Measurements from ENCODE around the gene PTPN1.

Gene PTPN1

DNA sequence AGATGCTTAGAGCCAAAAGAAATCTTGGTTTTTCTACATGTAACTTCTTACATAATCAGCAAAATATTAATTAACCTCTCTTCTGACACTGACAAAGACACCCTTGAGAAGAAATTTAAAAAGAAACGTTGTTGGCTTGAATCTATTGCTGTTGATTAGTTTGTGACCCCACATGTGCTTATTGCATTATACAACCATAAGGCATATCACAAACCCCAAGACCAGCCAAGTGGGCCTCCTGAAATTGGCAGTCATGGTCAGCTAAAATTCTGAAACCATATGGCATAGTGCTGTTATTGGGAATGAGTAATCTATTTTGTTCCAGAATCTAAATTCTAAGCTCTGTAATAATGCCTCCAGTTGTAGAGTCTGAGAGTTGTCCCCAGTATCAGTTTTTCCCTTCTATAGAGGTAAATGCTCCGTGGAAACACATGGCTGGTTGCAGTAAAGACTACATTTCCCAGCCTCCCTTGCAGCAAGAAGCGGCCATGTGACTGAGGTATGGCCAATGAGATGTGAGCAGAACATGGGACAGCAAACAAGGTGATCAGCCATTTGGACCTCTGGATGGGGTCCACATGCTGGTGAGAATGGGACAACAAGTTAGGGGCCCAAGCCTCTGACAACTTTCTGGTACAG is 42.3 kb upstream of the PTPN1 start:
- H3K9me3 ChIP-seq (ENCODE audit: insufficient read depth, low read depth, low read length) = no peaks in the 10 kb centered on the region
- H2AFZ ChIP-seq (ENCODE audit: low read length) = no peak overlapping the region; the same call in 1 of the 2 replicates

GRCh38 chr20:50468378-50468798 is 41.8 kb upstream of the PTPN1 start:
- H3F3A ChIP-seq (ENCODE audit: low read depth) = no peaks in the 10 kb centered on the region
- H4K20me1 ChIP-seq (ENCODE audit: insufficient read depth, low read length, poor library complexity, severe bottlenecking) = no peaks in the 10 kb centered on the region
- H3K27me3 ChIP-seq (ENCODE audit: insufficient read depth, low read length, poor library complexity, severe bottlenecking) = no peaks in the 10 kb centered on the region
- no peak overlapping the region for H3K4me2 ChIP-seq (ENCODE audit: low read depth, low read length, poor library complexity, severe bottlenecking)
- no peaks in the 10 kb centered on the region for H3K4me1 ChIP-seq (ENCODE audit: insufficient read depth, low read length, poor library complexity, severe bottlenecking)
- no peaks in the 10 kb centered on the region for H3K36me3 ChIP-seq (ENCODE audit: insufficient read depth, low read length)
- TF ChIP-seq, protein P1, sequence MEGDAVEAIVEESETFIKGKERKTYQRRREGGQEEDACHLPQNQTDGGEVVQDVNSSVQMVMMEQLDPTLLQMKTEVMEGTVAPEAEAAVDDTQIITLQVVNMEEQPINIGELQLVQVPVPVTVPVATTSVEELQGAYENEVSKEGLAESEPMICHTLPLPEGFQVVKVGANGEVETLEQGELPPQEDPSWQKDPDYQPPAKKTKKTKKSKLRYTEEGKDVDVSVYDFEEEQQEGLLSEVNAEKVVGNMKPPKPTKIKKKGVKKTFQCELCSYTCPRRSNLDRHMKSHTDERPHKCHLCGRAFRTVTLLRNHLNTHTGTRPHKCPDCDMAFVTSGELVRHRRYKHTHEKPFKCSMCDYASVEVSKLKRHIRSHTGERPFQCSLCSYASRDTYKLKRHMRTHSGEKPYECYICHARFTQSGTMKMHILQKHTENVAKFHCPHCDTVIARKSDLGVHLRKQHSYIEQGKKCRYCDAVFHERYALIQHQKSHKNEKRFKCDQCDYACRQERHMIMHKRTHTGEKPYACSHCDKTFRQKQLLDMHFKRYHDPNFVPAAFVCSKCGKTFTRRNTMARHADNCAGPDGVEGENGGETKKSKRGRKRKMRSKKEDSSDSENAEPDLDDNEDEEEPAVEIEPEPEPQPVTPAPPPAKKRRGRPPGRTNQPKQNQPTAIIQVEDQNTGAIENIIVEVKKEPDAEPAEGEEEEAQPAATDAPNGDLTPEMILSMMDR (conservative IDR thresholded peaks at IDR 0.05; ENCODE audit: low read length) = no peak
- TF ChIP-seq EZH2phosphoT487 (IDR thresholded peaks at IDR 0.05; ENCODE audit: borderline replicate concordance) = no peak
- no peaks in the 10 kb centered on the region for H3K9me2 ChIP-seq (replicated peaks; ENCODE audit: low read depth, low read length)
- no peaks in the 10 kb centered on the region for H3K79me2 ChIP-seq (ENCODE audit: insufficient read depth, low read length)
- H3K9ac ChIP-seq (ENCODE audit: low read depth, low read length, poor library complexity, severe bottlenecking) = no peak overlapping the region
- H3K9me3 ChIP-seq (ENCODE audit: insufficient read depth, low read depth, low read length) = no peaks in the 10 kb centered on the region
- no peak overlapping the region; the same call in 1 of the 2 replicates for H2AFZ ChIP-seq (ENCODE audit: low read length)
- no peak overlapping the region for H3K4me3 ChIP-seq (ENCODE audit: low read length, poor library complexity, severe bottlenecking)

More for the DNA sequence above, 42.3 kb upstream of the PTPN1 start:
- Histone ChIP-seq H4K20me1 (ENCODE audit: insufficient read depth, low read length, poor library complexity, severe bottlenecking) (no peaks in the 10 kb centered on the region), H3K27me3 (ENCODE audit: insufficient read depth, low read length, poor library complexity, severe bottlenecking) (no peaks in the 10 kb centered on the region), H3K4me1 (ENCODE audit: insufficient read depth, low read length, poor library complexity, severe bottlenecking) (no peaks in the 10 kb centered on the region), H3K4me2 (ENCODE audit: low read depth, low read length, poor library complexity, severe bottlenecking) (no peak overlapping the region), H3K9ac (ENCODE audit: low read depth, low read length, poor library complexity, severe bottlenecking) (no peak overlapping the region), H3K36me3 (ENCODE audit: insufficient read depth, low read length) (no peaks in the 10 kb centered on the region), H3K4me3 (ENCODE audit: low read length, poor library complexity, severe bottlenecking) (no peak overlapping the region), H3F3A (ENCODE audit: low read depth) (no peaks in the 10 kb centered on the region), H3K79me2 (ENCODE audit: insufficient read depth, low read length) (no peaks in the 10 kb centered on the region), H3K9me2 (replicated peaks; ENCODE audit: low read depth, low read length) (no peaks in the 10 kb centered on the region)
- TF ChIP-seq, protein P1 (conservative IDR thresholded peaks at IDR 0.05; ENCODE audit: low read length) = no peak
- no peak for TF ChIP-seq EZH2phosphoT487 (IDR thresholded peaks at IDR 0.05; ENCODE audit: borderline replicate concordance)

- no peak overlapping the region for H2AFZ ChIP-seq (ENCODE audit: low read length)
- H3F3A ChIP-seq (ENCODE audit: low read depth) = no peaks in the 10 kb centered on the region
- H3K9me2 ChIP-seq (replicated peaks; ENCODE audit: low read depth, low read length) = no peaks in the 10 kb centered on the region
- no peak overlapping the region for H3K9ac ChIP-seq (ENCODE audit: low read depth, low read length, poor library complexity, severe bottlenecking)
- H3K4me2 ChIP-seq (ENCODE audit: low read depth, low read length, poor library complexity, severe bottlenecking) = no peak overlapping the region
- H3K27me3 ChIP-seq (ENCODE audit: insufficient read depth, low read length, poor library complexity, severe bottlenecking) = no peaks in the 10 kb centered on the region
- no peaks in the 10 kb centered on the region for H3K4me1 ChIP-seq (ENCODE audit: insufficient read depth, low read length, poor library complexity, severe bottlenecking)
- H3K79me2 ChIP-seq (ENCODE audit: insufficient read depth, low read length) = no peaks in the 10 kb centered on the region
- H3K4me3 ChIP-seq (ENCODE audit: low read length, poor library complexity, severe bottlenecking) = no peak overlapping the region
- no peaks in the 10 kb centered on the region for H3K36me3 ChIP-seq (ENCODE audit: insufficient read depth, low read length)
- no peaks in the 10 kb centered on the region for H3K9me3 ChIP-seq (ENCODE audit: insufficient read depth, low read depth, low read length)
- TF ChIP-seq EZH2phosphoT487 (IDR thresholded peaks at IDR 0.05; ENCODE audit: borderline replicate concordance) = no peak
- TF ChIP-seq, protein P1 (conservative IDR thresholded peaks at IDR 0.05; ENCODE audit: low read length) = no peak
- no peaks in the 10 kb centered on the region for H4K20me1 ChIP-seq (ENCODE audit: insufficient read depth, low read length, poor library complexity, severe bottlenecking)
Observed at GRCh38 chr20:50469176-50469723, 40.9 kb upstream of the PTPN1 start.
